Measurements from ENCODE around the gene WDR37.

- no peak for TF ChIP-seq ZNF274 (IDR thresholded peaks at IDR 0.05; ENCODE audit: low read depth, low read length)
- TF ChIP-seq YY1 (IDR thresholded peaks at IDR 0.05; ENCODE audit: insufficient read depth, insufficient read length) = no peak
- TF ChIP-seq SUZ12 (IDR thresholded peaks at IDR 0.05; ENCODE audit: extremely low read depth, insufficient read depth, insufficient read length) = no peak
Measured at GRCh38 chr10:1070919-1071318, 14.7 kb downstream of the WDR37 start.

Measured in NT2/D1 (cell line).